GM19025 (cell line): ENCODE data around the gene U2AF1L4.

Experiments used
- ATAC-seq: cut with Tn5 transposase; IDR thresholded peaks from one replicate; pipeline ENCODE4 v1.9.1; 2021; ENCODE audit warnings: mild to moderate bottlenecking, low read depth, moderate library complexity; ENCODE audit not compliant: unreplicated experiment

U2AF1L4 gene

DNA sequence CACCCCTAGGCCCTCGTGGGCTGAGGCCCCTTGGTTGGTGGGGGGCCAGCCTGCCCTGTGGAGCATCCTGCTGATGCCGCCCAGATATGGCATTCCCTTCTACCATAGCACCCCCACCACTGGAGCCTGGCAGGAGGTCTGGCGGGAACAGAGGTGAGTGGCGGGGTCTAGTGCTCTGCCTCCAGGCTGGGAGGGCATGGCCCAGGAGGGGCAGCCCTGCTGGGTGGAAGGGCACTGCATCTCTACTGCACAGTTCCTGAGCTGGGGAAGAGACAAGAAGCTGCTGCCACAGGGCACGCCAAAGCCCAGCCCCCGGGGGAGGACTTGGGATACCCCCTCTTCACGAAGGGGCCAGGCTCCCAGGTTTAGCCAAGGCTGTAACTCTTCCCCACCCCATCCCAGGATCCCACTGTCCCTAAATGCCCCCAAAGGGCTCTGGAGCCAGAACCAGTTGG, 29.8 kb downstream of the U2AF1L4 start:
- ATAC-seq: no peak

DNA sequence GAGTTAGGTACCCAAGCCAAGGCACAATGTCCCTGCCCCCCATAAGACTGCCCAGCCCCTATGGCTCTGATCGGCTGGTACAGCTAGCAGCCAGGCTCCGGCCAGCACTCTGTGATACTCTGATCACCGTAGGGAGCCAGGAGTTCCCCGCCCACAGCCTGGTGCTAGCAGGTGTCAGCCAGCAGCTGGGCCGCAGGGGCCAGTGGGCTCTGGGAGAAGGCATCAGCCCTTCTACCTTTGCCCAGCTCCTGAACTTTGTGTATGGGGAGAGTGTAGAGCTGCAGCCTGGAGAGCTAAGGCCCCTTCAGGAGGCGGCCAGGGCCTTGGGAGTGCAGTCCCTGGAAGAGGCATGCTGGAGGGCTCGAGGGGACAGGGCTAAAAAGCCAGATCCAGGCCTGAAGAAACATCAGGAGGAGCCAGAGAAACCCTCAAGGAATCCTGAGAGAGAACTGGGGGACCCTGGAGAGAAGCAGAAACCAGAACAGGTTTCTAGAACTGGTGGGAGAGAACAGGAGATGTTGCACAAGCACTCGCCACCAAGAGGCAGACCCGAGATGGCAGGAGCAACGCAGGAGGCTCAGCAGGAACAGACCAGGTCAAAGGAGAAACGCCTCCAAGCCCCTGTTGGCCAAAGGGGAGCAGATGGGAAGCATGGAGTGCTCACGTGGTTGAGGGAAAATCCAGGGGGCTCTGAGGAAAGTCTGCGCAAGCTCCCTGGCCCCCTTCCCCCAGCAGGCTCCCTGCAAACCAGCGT, 30.4 kb downstream of the U2AF1L4 start:
- ATAC-seq: no peak

DNA sequence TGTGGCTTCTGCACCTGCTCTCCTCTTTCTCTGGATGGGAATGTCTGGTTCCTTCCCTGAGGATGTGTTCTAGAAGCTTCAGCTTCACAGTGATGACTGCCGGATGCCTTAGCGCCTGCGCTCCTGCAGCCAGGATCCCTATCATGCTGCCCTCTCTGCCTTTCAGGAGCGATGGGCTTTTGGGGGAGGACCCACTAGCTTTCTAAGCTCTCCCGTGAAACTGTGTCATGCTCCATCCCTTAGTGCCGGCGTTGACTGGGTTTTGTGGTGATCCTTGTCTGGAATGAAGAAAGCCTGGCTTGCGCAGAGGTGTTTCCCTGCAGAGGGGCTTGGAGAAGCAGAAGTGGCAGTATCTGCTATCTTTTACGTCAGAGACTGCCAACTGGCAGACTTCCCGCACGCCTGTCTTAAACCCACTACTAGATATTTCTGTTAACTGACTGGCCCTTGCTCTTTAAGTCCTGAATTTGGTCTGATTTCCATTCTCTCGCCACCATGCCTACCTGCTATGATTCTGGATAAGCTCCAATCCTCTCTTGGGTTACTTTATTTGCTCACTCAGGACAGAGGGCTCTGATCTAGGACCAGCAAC, 31.2 kb downstream of the U2AF1L4 start:
- ATAC-seq: no peak

DNA sequence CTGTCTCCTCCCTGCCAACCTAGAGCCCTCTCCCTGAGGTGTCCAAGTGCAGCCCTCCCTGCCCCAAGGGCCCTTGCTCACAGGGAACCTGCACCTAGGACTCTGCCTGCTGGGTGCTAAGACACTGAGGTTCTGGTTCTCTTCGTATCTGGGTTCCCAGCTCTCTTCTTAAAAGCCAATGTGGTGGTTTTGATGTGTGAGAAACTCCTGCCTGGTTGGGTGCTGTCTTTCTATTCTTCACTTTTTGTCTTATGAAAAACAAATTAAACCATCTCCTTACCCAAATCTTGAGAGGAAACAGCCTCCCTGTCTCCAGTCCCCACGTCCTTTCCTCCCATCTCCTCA, 31.7 kb downstream of the U2AF1L4 start:
- no peak for ATAC-seq

DNA sequence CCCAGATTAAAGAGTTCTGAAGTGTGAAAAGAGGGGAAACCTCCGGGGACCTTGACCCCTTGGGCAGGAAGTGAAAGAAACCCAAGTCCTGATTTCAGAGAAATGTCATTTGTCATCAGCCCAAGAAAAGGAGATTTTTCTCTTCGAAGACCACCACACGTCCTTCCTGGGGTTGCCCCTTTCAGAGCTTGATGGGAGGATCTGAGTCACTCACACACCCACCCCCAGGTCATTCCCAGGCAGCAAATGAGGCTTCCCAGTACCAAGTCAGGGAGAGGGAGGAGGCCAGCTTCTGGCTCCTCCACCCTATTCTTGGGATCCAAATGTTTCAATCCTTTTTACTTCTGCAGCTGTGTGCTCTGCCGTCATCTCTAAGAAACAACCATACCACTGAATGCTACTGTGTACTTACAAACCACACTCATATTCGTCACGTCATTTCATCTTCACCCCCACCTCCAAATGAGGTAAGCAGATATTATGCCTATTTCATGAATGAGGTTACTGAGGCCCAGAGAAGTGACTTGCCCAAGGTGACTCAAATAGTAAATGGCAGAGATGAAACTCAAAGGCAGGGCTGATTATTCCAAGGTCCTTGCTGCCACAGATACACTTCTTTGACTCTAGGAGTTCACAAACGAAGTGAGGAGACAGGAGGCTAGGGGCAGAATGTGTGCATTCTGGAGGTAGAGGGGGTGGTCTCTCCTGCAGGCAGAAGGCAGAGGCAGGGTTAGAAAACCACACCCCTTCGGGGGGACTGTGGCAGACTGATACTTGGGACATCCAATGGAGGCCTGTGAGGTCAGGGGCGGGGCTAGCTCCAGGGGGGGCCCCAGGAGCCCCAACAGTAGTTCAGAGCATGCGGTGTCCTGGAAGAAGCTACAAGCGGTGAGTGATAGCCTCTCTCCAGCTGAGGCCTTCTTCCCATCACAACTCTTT, 32.4 kb downstream of the U2AF1L4 start:
- no peak for ATAC-seq

DNA sequence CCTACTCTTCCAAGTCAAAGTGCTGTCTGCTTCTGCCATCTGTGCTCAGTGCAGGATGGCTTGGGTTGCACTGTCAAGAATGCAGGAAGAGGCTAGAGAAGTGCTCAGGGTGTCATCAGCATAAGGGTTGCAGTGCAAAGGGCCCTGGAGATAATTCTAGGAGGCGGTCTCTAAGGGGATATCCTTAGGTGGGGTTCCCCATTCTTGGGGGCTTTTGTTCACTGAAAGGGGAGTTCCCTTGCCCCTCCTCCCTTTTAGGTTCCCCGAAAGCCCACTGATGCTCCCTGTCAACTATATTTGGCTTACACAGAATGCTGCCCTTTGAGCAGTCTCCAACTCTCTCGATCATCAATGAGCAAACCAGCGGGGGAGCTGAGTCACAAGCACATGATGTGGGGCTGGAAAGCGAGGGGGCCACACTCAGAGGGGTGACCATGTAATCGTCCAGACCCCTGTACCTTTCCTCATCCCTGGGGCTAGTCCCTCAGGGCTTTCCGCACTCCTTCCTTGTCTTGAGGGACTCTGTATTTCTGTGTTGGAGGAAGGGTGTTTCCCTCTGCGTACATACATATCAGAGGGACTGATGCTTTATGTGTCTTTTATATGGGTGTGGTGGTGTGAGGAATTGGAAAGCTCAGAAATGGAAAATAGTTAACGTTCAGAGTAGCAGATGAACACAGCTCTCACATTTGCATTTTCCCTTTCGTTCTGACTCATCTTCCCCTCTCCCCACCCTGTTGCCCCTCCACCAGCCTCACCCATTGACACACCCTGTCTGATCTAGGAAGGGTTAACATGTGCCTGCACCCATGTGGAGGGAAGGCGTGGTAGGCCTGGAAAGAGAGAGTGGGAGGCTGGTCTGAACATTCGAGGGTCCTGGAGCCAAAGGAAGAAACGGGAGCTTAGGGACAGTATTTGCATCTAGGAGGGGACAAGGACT, 34.2 kb downstream of the U2AF1L4 start:
- ATAC-seq: peak; percentile 32

DNA sequence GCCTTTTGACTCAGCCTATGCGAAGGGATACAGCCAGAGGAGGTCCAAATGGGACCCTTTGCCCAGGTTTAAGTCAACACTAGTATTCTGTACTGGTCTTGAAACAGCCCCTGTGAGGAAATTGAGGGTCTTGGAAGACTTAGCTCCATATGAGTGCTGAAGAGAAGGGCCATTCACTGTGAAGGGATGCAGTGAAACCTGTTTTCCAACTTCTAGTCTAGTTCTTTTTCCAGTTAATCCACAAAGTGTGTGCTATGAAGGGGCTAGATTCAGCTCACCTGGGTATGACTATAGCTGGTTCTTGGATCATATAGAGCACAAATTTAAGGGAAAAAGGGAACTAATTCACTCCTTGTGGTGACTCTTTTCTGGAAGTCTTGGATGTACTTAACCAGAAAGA, 36.8 kb downstream of the U2AF1L4 start:
- ATAC-seq: no peak

DNA sequence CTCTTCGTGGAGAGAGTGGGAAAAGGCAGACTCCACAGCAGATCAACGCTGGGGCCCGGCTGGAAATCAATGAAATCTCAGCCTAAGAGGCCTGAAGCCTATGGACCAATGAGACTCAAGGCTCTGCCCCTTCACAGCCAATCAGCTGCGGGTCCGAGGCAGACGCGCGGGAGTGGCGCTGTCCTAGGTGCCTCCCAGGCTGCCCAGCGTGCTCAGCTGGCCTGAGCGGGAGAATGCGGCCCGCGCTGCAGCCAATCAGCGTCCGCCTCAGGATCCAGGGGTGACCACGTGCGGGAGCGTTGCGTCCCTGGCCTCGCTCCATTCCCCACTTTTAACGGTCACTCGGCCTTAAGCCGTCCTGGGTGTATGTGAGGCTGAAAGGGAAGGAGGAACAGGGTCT, 41.0 kb downstream of the U2AF1L4 start, which contains the start of gene ZBTB32:
Gene ZBTB32 (plus strand): TSS at position 341 of the 400 bp plus-strand sequence. CDS start 10,069 bp downstream, outside the sequence.
- ATAC-seq: no peak

DNA sequence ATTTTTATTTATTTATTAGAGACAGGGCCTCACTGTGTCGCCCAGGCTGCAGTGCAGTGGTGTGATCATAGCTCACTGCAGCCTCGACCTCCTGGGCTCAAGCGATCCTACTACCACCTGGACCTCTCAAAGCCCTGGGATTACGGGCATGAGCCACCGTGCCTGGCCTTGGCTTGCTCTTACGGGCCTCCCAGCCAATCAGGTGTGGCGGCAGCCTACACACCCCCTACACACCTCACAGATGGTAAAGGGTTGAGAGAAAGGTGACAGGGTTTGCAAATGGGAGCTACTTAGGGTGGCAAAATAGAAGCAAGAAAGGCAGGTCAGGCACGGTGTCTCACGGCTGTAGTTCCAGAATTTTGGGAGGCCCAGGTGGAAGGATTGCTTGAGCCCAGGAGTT, 41.9 kb downstream of the U2AF1L4 start:
- no peak for ATAC-seq

DNA sequence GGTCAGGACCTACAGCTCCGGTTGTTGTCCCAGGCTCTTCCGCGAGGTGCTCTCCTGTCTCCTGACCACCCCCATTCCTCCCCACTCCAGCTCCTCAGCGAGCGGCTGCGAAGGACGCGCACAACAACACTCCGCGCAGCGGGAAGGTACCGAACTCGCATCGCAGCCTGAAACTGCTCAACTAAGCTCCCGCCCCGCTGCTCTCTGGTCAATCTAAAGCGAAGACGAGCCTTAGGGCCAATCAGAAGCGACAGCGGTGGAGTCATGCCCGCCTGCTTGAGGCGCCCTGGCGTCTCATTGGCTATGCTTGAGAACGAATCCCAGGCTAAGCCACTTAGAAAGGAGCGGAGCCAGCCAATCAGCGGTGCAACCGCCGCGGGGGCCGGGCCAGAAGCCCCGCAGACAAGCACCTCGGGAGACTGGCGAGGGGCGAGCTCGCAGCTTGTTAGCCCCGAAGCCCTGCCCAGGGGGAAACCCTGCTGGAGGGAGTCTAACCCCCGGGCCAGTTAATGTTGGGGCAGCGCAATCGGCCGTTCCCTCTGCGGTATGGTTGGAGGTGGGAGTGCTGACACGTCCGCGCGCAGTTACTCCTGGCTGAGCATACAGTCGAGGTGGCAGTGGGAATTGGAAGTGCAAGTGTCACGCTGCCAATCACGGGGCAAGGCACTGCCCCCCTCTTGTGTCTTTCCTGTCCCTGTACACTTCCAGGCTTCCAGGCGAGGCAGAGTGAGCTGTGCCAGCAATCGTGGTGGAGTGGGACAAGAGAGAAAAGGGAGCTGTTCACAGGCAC, 42.8 kb downstream of the U2AF1L4 start:
- peak; percentile 96 for ATAC-seq

DNA sequence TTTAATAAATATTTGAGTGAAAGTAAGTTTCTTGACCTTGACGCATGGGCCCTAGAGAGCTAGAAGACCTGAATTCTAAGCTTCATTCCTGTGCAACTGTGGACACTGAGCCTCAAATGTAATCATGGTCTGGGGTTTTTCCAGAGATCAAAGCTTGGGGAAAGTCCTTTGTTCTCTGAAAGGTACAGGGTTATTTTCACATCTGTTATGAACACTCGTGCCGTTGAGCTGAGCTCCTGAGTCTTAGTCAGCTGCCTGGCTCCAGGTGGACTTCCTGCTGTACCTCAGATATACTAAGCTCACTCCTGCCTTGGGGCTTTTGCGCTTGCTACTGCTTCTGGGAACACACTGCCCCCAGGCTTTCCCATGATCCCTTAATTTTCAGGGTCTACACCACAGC, 48.4 kb downstream of the U2AF1L4 start:
- ATAC-seq: no peak

DNA sequence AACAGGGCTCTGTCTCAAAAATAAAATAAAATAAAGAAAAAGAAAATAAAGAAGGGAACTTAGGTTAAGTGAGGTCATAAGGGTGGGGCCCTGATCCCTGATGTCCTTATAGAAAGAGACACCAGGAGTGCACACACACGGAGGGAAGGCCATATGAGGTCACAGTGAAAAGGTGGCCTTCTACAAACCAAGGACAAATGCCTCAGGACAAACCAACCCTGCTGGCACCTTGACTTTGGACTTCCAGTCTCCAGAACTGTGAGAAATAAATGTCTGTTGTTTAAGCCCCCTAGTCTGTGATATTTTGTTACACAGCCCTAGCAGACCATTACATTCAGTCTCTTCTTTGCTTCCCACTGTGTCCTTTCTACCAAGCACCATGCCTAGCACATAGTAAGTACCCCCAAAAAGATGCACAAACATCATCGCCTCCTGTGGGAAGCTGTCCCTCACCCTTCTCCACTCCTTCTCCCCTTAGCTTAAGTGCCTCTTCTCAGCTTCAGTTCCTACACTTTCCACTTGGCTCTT, 49.3 kb downstream of the U2AF1L4 start:
- no peak for ATAC-seq

DNA sequence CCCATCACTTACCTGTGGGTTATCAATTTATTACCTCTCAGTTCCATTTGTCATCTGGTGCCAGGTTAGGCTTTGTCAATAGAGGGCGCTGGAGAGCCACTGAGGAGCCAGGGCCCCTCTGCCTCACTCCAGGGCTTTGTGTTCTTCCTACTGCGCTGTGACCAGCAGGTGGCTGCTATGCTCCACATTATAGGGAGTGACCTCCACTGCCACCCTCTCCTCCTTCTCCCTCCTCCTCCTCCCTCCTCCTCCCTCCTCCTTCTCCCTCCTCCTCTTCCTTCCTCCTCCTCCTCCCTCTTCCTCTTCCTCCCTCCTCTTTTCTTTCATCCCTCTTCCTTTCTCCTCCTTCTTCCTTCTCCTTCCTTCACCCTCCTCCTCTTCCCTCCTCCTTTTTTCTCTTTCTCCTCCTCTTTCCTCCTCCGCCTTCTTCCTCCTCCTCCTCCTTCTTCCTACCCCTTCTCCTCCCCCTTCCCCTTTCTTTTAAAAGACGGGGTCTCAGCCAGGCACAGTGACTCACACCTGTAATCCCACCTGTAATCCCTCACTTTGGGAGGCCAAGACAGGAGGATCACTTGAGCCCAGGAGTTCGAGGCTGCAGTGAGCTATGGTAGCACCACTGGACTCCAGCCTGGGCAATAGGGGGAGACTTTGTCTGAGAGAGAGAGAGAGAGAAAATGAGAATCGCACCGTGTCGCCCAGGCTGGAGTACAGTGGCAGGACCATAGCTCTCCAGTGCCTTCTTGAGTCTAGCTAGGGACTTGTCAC, 51.2 kb downstream of the U2AF1L4 start:
- peak; percentile 58 for ATAC-seq

DNA sequence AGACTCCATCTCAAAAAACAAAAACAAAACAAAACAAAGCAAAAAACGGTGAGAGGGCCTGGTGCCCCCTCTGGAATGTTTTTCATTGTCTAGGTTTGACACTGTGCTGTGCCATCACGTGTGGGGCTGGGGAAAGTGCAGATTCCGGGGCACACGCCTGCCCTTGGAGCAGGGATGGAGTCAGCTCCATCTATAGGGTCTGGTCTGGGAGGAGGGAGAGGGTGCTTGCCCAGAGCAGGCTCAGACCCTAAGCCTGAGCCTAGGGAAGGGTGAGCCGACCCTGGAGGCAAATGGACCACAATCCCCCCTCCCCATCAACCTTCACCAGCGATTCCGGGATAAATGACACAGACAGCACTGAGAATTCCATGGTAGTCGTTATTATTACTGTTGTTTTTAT, 51.8 kb downstream of the U2AF1L4 start:
- ATAC-seq: no peak
